ENCODE measurements around the gene TFPT. TPM values are rescaled to one million over a fixed set of nuclear protein-coding genes. Genes with fewer than 3 reads are reported as not detected.

The TFPT gene
- total RNA-seq, 2 experiments from 2014 or later, result 27.7 to 28.1 TPM

DNA sequence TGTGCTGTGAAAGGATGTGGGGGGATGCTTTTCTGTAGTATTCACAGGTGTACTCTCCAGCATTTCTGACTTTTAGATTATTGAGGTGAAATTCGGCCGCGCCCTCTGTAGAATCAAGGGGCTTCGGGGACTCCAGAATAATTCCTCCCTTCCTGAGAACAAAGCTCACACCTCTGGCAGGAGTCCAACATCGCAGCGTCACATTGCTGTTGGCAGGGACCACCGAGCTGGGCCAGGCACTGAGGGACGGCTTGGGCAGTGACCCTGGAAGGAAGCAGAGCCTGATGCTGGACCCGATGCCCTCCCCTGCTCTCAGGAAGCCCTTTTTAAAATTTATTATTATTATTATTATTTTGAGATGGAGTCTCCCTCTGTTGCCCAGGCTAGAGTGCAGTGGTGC is 40.6 kb downstream of the TFPT start:
- no peaks in the 10 kb centered on the region for H3K36me3 Mint-ChIP-seq (ENCODE audit: low read depth)
- POLR2A ChIA-PET, result no interaction called here

DNA sequence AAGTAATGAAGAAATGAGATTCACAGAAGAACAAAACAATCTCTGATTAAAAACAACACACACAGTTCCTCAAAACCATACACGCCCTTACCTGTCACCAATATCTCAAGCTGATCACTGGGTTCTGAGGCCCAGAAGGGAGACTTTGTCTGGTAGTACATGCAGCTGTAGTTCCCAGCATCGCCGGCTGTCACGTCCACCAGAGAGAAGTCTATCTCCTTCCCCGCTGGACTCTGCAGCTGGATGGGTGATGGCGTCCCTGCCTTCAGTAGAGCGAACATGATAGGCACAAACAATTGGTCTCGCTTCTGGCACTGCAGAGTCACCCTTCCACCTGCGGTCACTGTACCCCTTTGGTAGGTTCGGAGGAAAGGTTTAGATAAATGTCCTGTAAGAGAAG is 41.6 kb downstream of the TFPT start:
- H3K9me3 Mint-ChIP-seq, result no peaks in the 10 kb centered on the region
- no peak overlapping the region for H3K27ac Mint-ChIP-seq
- no peak for DNase-seq
- no peaks in the 10 kb centered on the region for H3K27me3 Mint-ChIP-seq
- intact Hi-C loops (cut with micrococcal nuclease), result no loop called here
- no peak overlapping the region for H3K4me3 Mint-ChIP-seq
- TF ChIP-seq, protein P1, sequence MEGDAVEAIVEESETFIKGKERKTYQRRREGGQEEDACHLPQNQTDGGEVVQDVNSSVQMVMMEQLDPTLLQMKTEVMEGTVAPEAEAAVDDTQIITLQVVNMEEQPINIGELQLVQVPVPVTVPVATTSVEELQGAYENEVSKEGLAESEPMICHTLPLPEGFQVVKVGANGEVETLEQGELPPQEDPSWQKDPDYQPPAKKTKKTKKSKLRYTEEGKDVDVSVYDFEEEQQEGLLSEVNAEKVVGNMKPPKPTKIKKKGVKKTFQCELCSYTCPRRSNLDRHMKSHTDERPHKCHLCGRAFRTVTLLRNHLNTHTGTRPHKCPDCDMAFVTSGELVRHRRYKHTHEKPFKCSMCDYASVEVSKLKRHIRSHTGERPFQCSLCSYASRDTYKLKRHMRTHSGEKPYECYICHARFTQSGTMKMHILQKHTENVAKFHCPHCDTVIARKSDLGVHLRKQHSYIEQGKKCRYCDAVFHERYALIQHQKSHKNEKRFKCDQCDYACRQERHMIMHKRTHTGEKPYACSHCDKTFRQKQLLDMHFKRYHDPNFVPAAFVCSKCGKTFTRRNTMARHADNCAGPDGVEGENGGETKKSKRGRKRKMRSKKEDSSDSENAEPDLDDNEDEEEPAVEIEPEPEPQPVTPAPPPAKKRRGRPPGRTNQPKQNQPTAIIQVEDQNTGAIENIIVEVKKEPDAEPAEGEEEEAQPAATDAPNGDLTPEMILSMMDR (IDR thresholded peaks at IDR 0.05), result no peak
- POLR2A ChIA-PET, result no interaction called here
- CTCF ChIA-PET, result no interaction called here
- H3K36me3 Mint-ChIP-seq (ENCODE audit: low read depth), result no peaks in the 10 kb centered on the region
- H3K4me1 Mint-ChIP-seq (ENCODE audit: low read depth), result no peaks in the 10 kb centered on the region
- ATAC-seq, result no peak

More for the DNA sequence above, 40.6 kb downstream of the TFPT start:
- no peaks in the 10 kb centered on the region for H3K27me3 Mint-ChIP-seq
- no peaks in the 10 kb centered on the region for H3K4me1 Mint-ChIP-seq (ENCODE audit: low read depth)
- CTCF ChIA-PET, result no interaction called here
- ATAC-seq (no peak), DNase-seq (no peak)
- H3K9me3 Mint-ChIP-seq, result no peaks in the 10 kb centered on the region
- TF ChIP-seq, protein P1 (IDR thresholded peaks at IDR 0.05), result no peak
- intact Hi-C loops (cut with micrococcal nuclease), result no loop called here
- H3K4me3 Mint-ChIP-seq, result no peak overlapping the region
- no peak overlapping the region for H3K27ac Mint-ChIP-seq

DNA sequence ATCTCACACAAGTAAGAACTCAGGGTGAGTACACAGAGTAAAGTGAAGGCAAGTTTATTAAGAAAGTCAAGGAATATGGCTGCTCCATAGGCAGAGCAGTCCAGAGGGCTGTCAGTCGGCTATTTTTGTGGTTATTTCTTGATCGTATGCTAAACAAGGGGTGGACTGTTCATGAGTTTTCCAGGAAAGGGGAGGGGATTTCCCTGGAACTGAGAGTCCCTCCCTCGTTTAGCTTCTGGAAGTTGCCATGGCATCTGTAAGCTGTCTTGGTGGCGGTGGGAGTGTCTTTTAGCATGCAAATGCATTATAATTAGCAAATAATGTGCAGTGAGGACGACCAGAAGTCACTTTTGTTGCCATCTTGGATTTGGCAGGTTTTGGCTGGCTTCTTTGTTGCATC is 46.0 kb downstream of the TFPT start:
- DNase-seq (no peak), ATAC-seq (no peak)
- POLR2A ChIA-PET, result interaction anchor here (0.6 kb wide), 1 partner anchor 286 kb away, joined by 3 read pairs; no protein-coding TSS in a partner anchor
- no peaks in the 10 kb centered on the region for H3K36me3 Mint-ChIP-seq (ENCODE audit: low read depth)
- H3K9me3 Mint-ChIP-seq, result no peaks in the 10 kb centered on the region
- H3K27me3 Mint-ChIP-seq, result peaks cover 4% of the 10 kb centered on the region
- TF ChIP-seq, protein P1 (IDR thresholded peaks at IDR 0.05), result no peak
- CTCF ChIA-PET, result no interaction called here
- no peak overlapping the region for H3K4me3 Mint-ChIP-seq
- no peak overlapping the region for H3K27ac Mint-ChIP-seq
- intact Hi-C loops (cut with micrococcal nuclease), result no loop called here
- H3K4me1 Mint-ChIP-seq (ENCODE audit: low read depth), result no peaks in the 10 kb centered on the region

DNA sequence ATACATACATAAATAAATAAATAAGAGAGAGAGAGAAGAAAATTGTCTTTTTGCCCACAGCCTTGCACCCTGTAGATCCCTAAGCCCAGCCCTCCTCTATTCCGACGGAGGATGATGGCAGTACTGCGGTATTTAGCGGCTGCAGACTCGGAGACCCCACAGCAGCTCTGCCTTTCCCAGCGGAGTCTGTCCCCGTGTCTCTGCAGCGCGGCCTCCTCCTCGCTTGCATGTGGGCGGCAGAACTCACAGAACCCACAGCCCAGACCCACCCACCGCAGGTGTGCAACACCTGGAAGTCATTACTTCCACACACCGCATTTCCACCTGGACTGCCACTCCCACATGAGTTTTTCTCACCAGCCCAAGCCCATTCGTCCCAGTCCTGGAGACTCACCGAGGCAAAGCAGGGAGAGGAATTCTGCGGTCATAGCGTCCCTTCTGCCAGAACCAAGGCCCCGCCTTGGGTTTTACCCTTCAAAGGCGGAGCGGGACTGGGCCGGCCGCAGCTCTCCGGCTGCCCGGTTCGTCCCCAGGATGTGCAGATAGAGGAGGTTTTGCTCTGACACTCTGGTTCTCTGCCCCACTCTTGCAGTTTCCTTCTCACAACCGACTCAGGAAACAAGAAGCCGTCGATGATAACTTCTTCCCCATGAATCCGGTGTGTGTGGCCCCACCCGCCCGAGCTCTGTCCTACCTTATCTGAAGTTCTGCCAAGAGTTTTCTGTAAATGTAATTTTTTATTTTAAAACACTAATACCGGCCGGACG is 51.9 kb downstream of the TFPT start, which contains the start of gene VSTM1:
Gene VSTM1, minus strand, starts transcription at position 548 of the 767 bp plus-strand sequence. Its CDS starts 120 bp downstream, at position 428.
- Mint-ChIP-seq H3K36me3 (ENCODE audit: low read depth) (no peaks in the 10 kb centered on the region), H3K4me3 (no peak within 1 kb of the TSS), H3K4me1 (ENCODE audit: low read depth) (no peaks in the 10 kb centered on the region), H3K27ac (no peak within 1 kb of the TSS), H3K9me3 (no peaks in the 10 kb centered on the region), H3K27me3 (peaks cover 14% of the 10 kb centered on the region)
- ATAC-seq (no peak), DNase-seq (no peak)
- ChIA-PET POLR2A (no interaction called here), CTCF (no interaction called here)
- TF ChIP-seq, protein P1 (IDR thresholded peaks at IDR 0.05), result no peak
- intact Hi-C loops (cut with micrococcal nuclease), result no loop called here

DNA sequence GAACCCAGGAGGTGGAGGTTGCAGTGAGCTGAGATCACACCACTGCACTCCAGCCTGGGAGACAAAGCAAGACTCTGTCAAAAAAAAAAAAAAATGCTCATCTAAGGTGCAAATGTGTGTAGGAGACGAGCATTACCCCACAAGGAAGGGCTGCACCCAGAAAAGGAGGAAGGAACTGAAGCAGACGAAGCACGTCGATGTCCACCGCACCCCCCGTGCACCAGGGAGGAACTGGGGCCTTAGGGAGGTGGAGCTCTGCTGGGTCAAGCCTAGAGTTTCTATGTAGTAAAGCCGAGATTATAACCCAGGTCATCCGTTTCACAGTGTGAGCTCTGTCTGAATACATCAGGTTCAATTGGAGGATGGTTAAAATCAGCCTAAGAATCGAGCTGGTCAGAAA is 52.8 kb downstream of the TFPT start:
- no peak overlapping the region for H3K4me3 Mint-ChIP-seq
- CTCF ChIA-PET, result interaction anchor here (0.6 kb wide), 1 partner anchor 12 kb away, joined by 3 read pairs; no protein-coding TSS in a partner anchor

More for the DNA sequence above, 52.8 kb downstream of the TFPT start:
- TF ChIP-seq, protein P1 (IDR thresholded peaks at IDR 0.05), result no peak
- ATAC-seq (no peak), DNase-seq (no peak)
- intact Hi-C loops (cut with micrococcal nuclease), result no loop called here
- H3K36me3 Mint-ChIP-seq (ENCODE audit: low read depth), result no peaks in the 10 kb centered on the region
- POLR2A ChIA-PET, result no interaction called here
- no peaks in the 10 kb centered on the region for H3K4me1 Mint-ChIP-seq (ENCODE audit: low read depth)
- H3K9me3 Mint-ChIP-seq, result no peaks in the 10 kb centered on the region
- H3K27ac Mint-ChIP-seq, result no peak overlapping the region
- H3K27me3 Mint-ChIP-seq, result peaks cover 14% of the 10 kb centered on the region

Data from activated CD8-positive, alpha-beta T cell treated with anti-CD3 and anti-CD28 coated beads for 36 hours (primary cell).